GM23248 (cell line): ENCODE data around the gene HHEX.

Source experiments
- EZH2 ChIP-seq: fragments of 200-600 bp; sonication (generic); IDR thresholded peaks from 2 replicates; pipeline ENCODE4 v1.6.1; 2018; ENCODE audit warnings: antibody characterized with exemption, mild to moderate bottlenecking; ENCODE audit not compliant: insufficient read depth, poor library complexity, severe bottlenecking
- EZH2phosphoT487 ChIP-seq: fragments of 200-600 bp; sonication (generic); IDR thresholded peaks from 2 replicates; pipeline ENCODE4 v1.6.1; 2018; ENCODE audit warnings: antibody characterized with exemption, moderate library complexity, mild to moderate bottlenecking, low read depth; ENCODE audit not compliant: insufficient read depth

GRCh38 chr10:92695679-92696605 is 6.2 kb downstream of the HHEX start:
- TF ChIP-seq EZH2phosphoT487 (no peak), EZH2 (no peak)
